B cell (primary cell): ENCODE data around the gene UBAC2. TPM values are rescaled to one million over a fixed set of nuclear protein-coding genes. Genes with fewer than 3 reads are reported as not detected.

Source experiments
- ATAC-seq: fragments of 200-7000 bp; cut with Tn5 transposase; one replicate; pipeline ENCODE4 v1.10.0; 2021; ENCODE audit warnings: low read depth, mild to moderate bottlenecking, moderate number of reproducible peaks, moderate library complexity
- CTCF ChIA-PET: fragments of 350-600 bp; sonication (Branson Sonifier 250); formaldehyde crosslinking; loops from one replicate; lab custom pipeline; 2021; ENCODE audit warnings: antibody characterized with exemption, inconsistent platforms; lab: Charles Lee
- POLR2A ChIA-PET: fragments of 350-600 bp; sonication (Branson Sonifier 250); formaldehyde crosslinking; loops from one replicate; lab custom pipeline; 2021; ENCODE audit warnings: antibody characterized with exemption; lab: Charles Lee
- DNase-seq: peaks from one replicate; pipeline ENCODE4 v3.0.0; 2013
- H2AFZ ChIP-seq: 2 replicates; pipeline ENCODE4 v1.6.1; 2012; ENCODE audit warnings: mild to moderate bottlenecking, low read depth, low read length; ENCODE audit not compliant: insufficient read depth, poor library complexity, severe bottlenecking
- H3K27ac ChIP-seq, 2 donors: 1 replicate in 1 of 2; 2 replicates in 1 of 2; pipeline ENCODE4 v1.5.1; 2012 to 2013; ENCODE audit warnings: low read length in 2 of 2, mild to moderate bottlenecking in 2 of 2, moderate library complexity in 1 of 2
- H3K27me3 ChIP-seq, 4 experiments: fragments of 200-600 bp in 1 of 4; sonication (generic) in 1 of 4; replicated peaks in 1 of 4; 1 replicate in 2 of 4; 2 replicates in 2 of 4; pipeline versions ENCODE4 v1.6.1 to v1.7.0; 2013 to 2016; ENCODE audit warnings: low read length in 3 of 4, mild to moderate bottlenecking in 2 of 4, mixed read lengths in 1 of 4, moderate library complexity in 1 of 4; ENCODE audit not compliant: insufficient read depth in 4 of 4, control insufficient read depth in 3 of 4; ENCODE audit errors: control extremely low read depth in 1 of 4
- H3K36me3 ChIP-seq, 2 experiments: replicated peaks in 1 of 2; 1 replicate in 1 of 2; 2 replicates in 1 of 2; pipeline versions ENCODE4 v1.6.1 to v1.7.1; 2013; ENCODE audit warnings: low read length in 1 of 2; ENCODE audit not compliant: insufficient read depth in 2 of 2, control insufficient read depth in 1 of 2; ENCODE audit errors: control extremely low read depth in 1 of 2, extremely low read depth in 1 of 2
- H3K4me1 ChIP-seq, 2 donors: fragments of 200-600 bp in 1 of 2; sonication (generic) in 1 of 2; 1 replicate in 1 of 2; 2 replicates in 1 of 2; pipeline versions ENCODE4 v1.5.1 to v1.6.1; 2013 to 2017; ENCODE audit warnings: low read length in 2 of 2; ENCODE audit not compliant: control insufficient read depth in 2 of 2, insufficient read depth in 2 of 2
- H3K4me2 ChIP-seq: replicated peaks from 2 replicates; pipeline ENCODE3; 2012; ENCODE audit warnings: mild to moderate bottlenecking, low read depth, low read length; ENCODE audit not compliant: poor library complexity, severe bottlenecking
- H3K4me3 ChIP-seq, 5 experiments: fragments of 200-600 bp in 1 of 5; sonication (generic) in 1 of 5; 1 replicate in 3 of 5; 2 replicates in 2 of 5; pipeline versions ENCODE4 v1.5.1 to v1.7.0; 2011 to 2016; ENCODE audit warnings: low read length in 4 of 5, mild to moderate bottlenecking in 4 of 5, low read depth in 2 of 5, control low read depth in 1 of 5, moderate library complexity in 1 of 5; ENCODE audit not compliant: insufficient read depth in 1 of 5; ENCODE audit errors: control extremely low read depth in 1 of 5, extremely low read depth in 1 of 5
- H3K79me2 ChIP-seq: fragments of 200-600 bp; sonication (generic); one replicate; pipeline ENCODE4 v1.6.0; 2016; ENCODE audit warnings: low read length; ENCODE audit not compliant: control insufficient read depth, insufficient read depth
- H3K9ac ChIP-seq: fragments of 200-600 bp; sonication (generic); 2 replicates; pipeline ENCODE4 v1.6.1; 2017; ENCODE audit warnings: mild to moderate bottlenecking, low read length, moderate library complexity
- H3K9me3 ChIP-seq, 3 donors: one replicate each; pipeline versions ENCODE4 v1.6.1 to v1.7.1; 2013; ENCODE audit warnings: low read length in 2 of 3; ENCODE audit not compliant: control insufficient read depth in 2 of 3, insufficient read depth in 1 of 3; ENCODE audit errors: control extremely low read depth in 1 of 3
- H4K20me1 ChIP-seq: 2 replicates; pipeline ENCODE4 v1.6.0; 2012; ENCODE audit warnings: mild to moderate bottlenecking, low read length; ENCODE audit not compliant: insufficient read depth, control insufficient read depth, poor library complexity, severe bottlenecking
- H3K27ac Mint-ChIP-seq: one replicate; pipeline ENCODE4 v1.8.0; 2021; ENCODE audit warnings: mixed read lengths
- H3K27me3 Mint-ChIP-seq: one replicate; pipeline ENCODE4 v1.8.0; 2021; ENCODE audit warnings: mixed read lengths
- H3K4me1 Mint-ChIP-seq: one replicate; pipeline ENCODE4 v1.8.0; 2021; ENCODE audit warnings: mixed read lengths
- H3K4me3 Mint-ChIP-seq: one replicate; pipeline ENCODE4 v1.8.0; 2021; ENCODE audit warnings: mixed read lengths
- H3K9me3 Mint-ChIP-seq: one replicate; pipeline ENCODE4 v1.8.0; 2022; ENCODE audit warnings: mixed read lengths; ENCODE audit not compliant: insufficient read depth
- CTCF ChIP-seq: fragments of 200-600 bp; IDR thresholded peaks from one replicate; pipeline ENCODE4 v1.8.0; 2022; ENCODE audit warnings: antibody characterized with exemption, mild to moderate bottlenecking
- EZH2 ChIP-seq: IDR thresholded peaks from 2 replicates; pipeline ENCODE4 v1.6.1; 2012; ENCODE audit warnings: borderline replicate concordance, low read depth, mild to moderate bottlenecking, moderate library complexity, low read length; ENCODE audit not compliant: insufficient read depth, poor library complexity, severe bottlenecking
- WGBS: methylation state at CpG from one replicate; pipeline ENCODE4 v1.1.5; 2013; ENCODE audit warnings: missing lambda C conversion rate; ENCODE audit not compliant: insufficient coverage; 5-methylcytosine and 5-hydroxymethylcytosine counted together
- intact Hi-C: fragments of 100-400 bp; cut with micrococcal nuclease; formaldehyde crosslinking; loops from one replicate; pipeline ENCODE4 v1.10.0; 2022
- polyA plus RNA-seq: library from polyadenylated mRNA; depleted of rRNA; stranded (reverse); fragments of >200 nt; gene quantifications from 2 replicates; pipeline ENCODE4 v1.2.3, GENCODE V29; 2012
- total RNA-seq, 2 donors: library from RNA; stranded (reverse); fragments of 120-200 nt in 1 of 2; gene quantifications; 1 replicate in 1 of 2; 2 replicates in 1 of 2; pipeline versions ENCODE4 v1.2.3 to v1.2.4, GENCODE V29; 2013 to 2022

UBAC2 gene
- total and polyA plus RNA-seq, 2 donors (not counting 1 experiment from before 2014, with no cell fraction given), result 56.3 to 60.8 TPM

DNA sequence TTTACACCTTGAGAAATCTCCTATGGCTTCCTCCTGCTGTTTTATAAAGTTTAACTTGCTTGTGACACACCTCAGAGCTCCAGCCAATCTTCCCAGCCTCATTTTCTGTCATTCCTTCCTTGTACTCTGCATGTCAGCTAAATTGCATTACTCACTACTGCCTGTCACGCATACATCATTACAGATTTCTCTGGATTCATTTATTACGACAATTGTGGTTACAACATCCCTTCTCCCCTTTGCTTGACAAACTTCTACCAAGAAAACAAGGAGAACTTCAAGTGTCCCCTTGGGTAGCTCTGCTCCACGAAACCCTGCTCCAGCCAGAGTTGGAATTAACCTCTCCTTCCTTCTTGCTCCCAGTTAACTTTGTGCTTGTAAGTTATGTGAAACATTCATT lies 79.5 kb downstream of the UBAC2 start:
- H3K27ac Mint-ChIP-seq, result peak overlapping the region; percentile 95
- H3K4me1 Mint-ChIP-seq, result peaks cover 87% of the 10 kb centered on the region
- DNase-seq (no peak), ATAC-seq (no peak)
- Histone ChIP-seq H3K4me1 (peaks cover 88% of the 10 kb centered on the region in 2 donors), H3K9me3 (no peaks in the 10 kb centered on the region), H3K36me3 (peaks cover 0 to 20% of the 10 kb centered on the region in 2 experiments), H4K20me1 (no peaks in the 10 kb centered on the region), H3K27me3 (no peaks in the 10 kb centered on the region), H3K4me2 (peak overlapping the region; percentile 34), H3K27ac (peak overlapping the region; percentile 85 to 89), H3K79me2 (peaks cover 74% of the 10 kb centered on the region), H3K9ac (no peak overlapping the region), H2AFZ (no peak overlapping the region), H3K4me3 (no peak overlapping the region)
- peak overlapping the region; percentile 11 for H3K4me3 Mint-ChIP-seq
- no peaks in the 10 kb centered on the region for H3K9me3 Mint-ChIP-seq
- WGBS, result 100% methylated on average over 2 of the region's 3 CpGs
- POLR2A ChIA-PET, result interaction anchor here (0.7 kb wide), 1 partner anchor 263 kb away, joined by 3 read pairs; no protein-coding TSS in a partner anchor
- CTCF ChIA-PET, result interaction anchor here (1.5 to 9.6 kb wide), 4 partner anchors 12 to 156 kb away, joined by 7 to 164 read pairs (median 36); no protein-coding TSS in a partner anchor
- TF ChIP-seq EZH2 (no peak), CTCF (no peak)
- no peaks in the 10 kb centered on the region for H3K27me3 Mint-ChIP-seq
- intact Hi-C loops, result loop anchor here (5.0 kb wide), 2 partner anchors 222 to 262 kb away; partner anchors contain the start of gene TM9SF2

- Histone ChIP-seq H3K9ac (peak overlapping the region; percentile 41), H3K4me3 (peak overlapping the region in 3 of 5 experiments; percentile 15 to 32 (median 31))
- POLR2A ChIA-PET, result interaction anchor here (1.2 to 2.1 kb wide), 4 partner anchors 18 to 95 kb away, joined by 3 to 6 read pairs (median 5); no protein-coding TSS in a partner anchor
These were observed 81.2 kb downstream of the UBAC2 start for GRCh38 chr13:99281811-99282263.

More at GRCh38 chr13:99281811-99282263, 81.2 kb downstream of the UBAC2 start:
- peak overlapping the region; percentile 71 for H3K4me2 ChIP-seq
- CTCF ChIA-PET, result interaction anchor here (0.8 to 9.6 kb wide), 17 partner anchors 11 to 221 kb away, joined by 3 to 164 read pairs (median 5); partner anchors contain the start of gene GPR183
- peak; percentile 82 for ATAC-seq
- H3K27ac ChIP-seq, result peak overlapping the region; percentile 85 to 89
- H4K20me1 ChIP-seq, result no peaks in the 10 kb centered on the region
- DNase-seq, result no peak
- Mint-ChIP-seq H3K27me3 (no peaks in the 10 kb centered on the region), H3K27ac (peak overlapping the region; percentile 95), H3K9me3 (no peaks in the 10 kb centered on the region), H3K4me1 (peaks cover 87% of the 10 kb centered on the region), H3K4me3 (peak overlapping the region; percentile 73)
- 25% methylated on average over 5 of the region's 5 CpGs for WGBS
- no peak overlapping the region for H2AFZ ChIP-seq
- H3K27me3 ChIP-seq, result no peaks in the 10 kb centered on the region
- no peak for TF ChIP-seq EZH2
- no peak for TF ChIP-seq CTCF
- H3K4me1 ChIP-seq, result peaks cover 87 to 88% of the 10 kb centered on the region in 2 donors
- H3K36me3 ChIP-seq, result peaks cover 0 to 10% of the 10 kb centered on the region in 2 experiments
- peaks cover 74% of the 10 kb centered on the region for H3K79me2 ChIP-seq
- intact Hi-C loops, result loop anchor here (1.0 to 5.0 kb wide), 7 partner anchors 12 to 260 kb away; partner anchors contain the start of genes GPR183 and TM9SF2
- no peaks in the 10 kb centered on the region for H3K9me3 ChIP-seq
